Measurements from ENCODE around the gene DAB1. TPM values are rescaled to one million over a fixed set of nuclear protein-coding genes. Genes with fewer than 3 reads are reported as not detected.

Gene DAB1
- total RNA-seq, 1 experiment from 2014 or later = not detected

DNA sequence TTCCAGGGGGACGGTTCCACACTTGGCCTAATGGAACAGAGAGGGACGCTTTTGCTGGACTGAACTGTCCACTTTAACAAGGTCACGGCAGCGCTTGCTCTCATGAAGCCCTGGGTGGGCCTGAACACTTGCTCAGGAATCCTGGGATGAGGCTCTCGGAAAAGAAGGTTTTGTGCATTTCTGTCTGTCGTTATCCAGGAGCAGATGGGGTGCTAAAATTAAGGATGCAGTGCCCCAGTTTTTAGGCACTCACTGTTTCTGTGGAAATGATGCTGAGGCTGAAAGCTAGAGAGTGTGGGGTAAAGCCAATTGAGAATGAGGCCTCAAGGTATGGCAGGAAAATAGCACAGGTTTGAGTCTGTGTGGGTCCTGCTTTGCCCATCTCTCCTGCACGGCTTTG is 111.0 kb downstream of the DAB1 start:
- H3K27ac ChIP-seq = no peak overlapping the region
- H3K4me1 ChIP-seq (replicated peaks) = no peaks in the 10 kb centered on the region
- 0 out of 2 replicates have a peak, but pooled peaks cover 4% of the 10 kb centered on the region for H3K27me3 ChIP-seq (replicated peaks)
- H3K4me3 ChIP-seq = no peak overlapping the region
- no peaks in the 10 kb centered on the region for H3K36me3 ChIP-seq
- no peak for DNase-seq (ENCODE audit: low read depth in 1 of 2, low spot score in 2 of 2)
- H3K9me3 ChIP-seq (replicated peaks) = no peaks in the 10 kb centered on the region

- Histone ChIP-seq H3K9me3 (replicated peaks) (no peaks in the 10 kb centered on the region), H3K4me1 (replicated peaks) (no peaks in the 10 kb centered on the region), H3K27ac (no peak overlapping the region), H3K4me3 (no peak overlapping the region), H3K36me3 (no peaks in the 10 kb centered on the region), H3K27me3 (replicated peaks) (0 out of 2 replicates have a peak, but pooled peaks cover 4% of the 10 kb centered on the region)
- DNase-seq (ENCODE audit: low read depth in 1 of 2, low spot score in 2 of 2) = no peak
These were observed 112.4 kb downstream of the DAB1 start for GRCh38 chr1:57311411-57311810.

DNA sequence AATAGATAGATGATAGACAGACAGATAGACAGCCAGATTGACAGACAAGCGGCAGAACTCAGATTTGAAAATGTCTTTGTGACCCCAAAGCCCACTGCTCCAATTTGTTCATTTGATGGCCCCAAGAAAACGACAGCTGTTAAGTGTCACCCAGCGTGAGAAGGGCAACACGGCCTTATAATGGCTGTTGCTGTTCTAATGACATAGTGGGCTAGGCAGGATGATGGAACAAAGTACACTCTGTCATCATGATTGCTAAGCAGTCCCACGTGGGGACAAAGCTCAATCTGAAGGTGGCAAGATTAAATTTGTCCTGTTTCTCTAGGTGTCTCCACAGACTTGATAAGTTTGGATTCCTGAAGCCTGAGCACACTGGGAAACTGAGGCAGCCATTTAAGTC is 112.9 kb downstream of the DAB1 start:
- Histone ChIP-seq H3K4me1 (replicated peaks) (no peaks in the 10 kb centered on the region), H3K4me3 (no peak overlapping the region), H3K27ac (no peak overlapping the region), H3K27me3 (replicated peaks) (0 out of 2 replicates have a peak, but pooled peaks cover 4% of the 10 kb centered on the region), H3K9me3 (replicated peaks) (no peaks in the 10 kb centered on the region), H3K36me3 (no peaks in the 10 kb centered on the region)
- DNase-seq (ENCODE audit: low read depth in 1 of 2, low spot score in 2 of 2) = no peak

DNA sequence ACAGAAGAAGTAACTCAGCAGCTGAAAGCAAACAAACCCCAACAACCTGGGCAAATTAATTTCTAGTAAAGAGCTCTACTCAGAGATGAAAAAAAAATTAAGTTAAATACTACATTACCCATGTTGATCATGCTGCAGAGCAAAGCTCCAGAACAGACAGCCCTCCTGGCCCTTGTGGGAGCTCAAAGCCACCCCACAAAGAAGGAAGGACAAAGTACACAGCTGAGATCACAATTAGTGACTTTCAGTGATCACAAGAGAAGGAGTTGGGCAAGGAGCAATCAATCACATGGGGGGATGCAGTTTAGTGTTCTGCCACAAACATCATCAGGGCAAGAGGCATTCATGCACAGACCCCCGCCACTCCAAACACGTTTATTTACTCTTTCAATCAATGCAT is 114.2 kb downstream of the DAB1 start:
- H3K4me1 ChIP-seq (replicated peaks) = no peaks in the 10 kb centered on the region
- H3K27me3 ChIP-seq (replicated peaks) = 0 out of 2 replicates have a peak, but pooled peaks cover 4% of the 10 kb centered on the region
- DNase-seq (ENCODE audit: low read depth in 1 of 2, low spot score in 2 of 2) = no peak
- H3K27ac ChIP-seq = no peak overlapping the region
- no peaks in the 10 kb centered on the region for H3K36me3 ChIP-seq
- H3K4me3 ChIP-seq = no peak overlapping the region
- no peaks in the 10 kb centered on the region for H3K9me3 ChIP-seq (replicated peaks)

GRCh38 chr1:57307392-57308170 is 116.3 kb downstream of the DAB1 start:
- Histone ChIP-seq H3K27me3 (replicated peaks) (0 out of 2 replicates have a peak, but pooled peaks cover 4% of the 10 kb centered on the region), H3K27ac (no peak overlapping the region), H3K9me3 (replicated peaks) (no peaks in the 10 kb centered on the region), H3K4me1 (replicated peaks) (no peaks in the 10 kb centered on the region), H3K4me3 (no peak overlapping the region), H3K36me3 (no peaks in the 10 kb centered on the region)
- DNase-seq (ENCODE audit: low read depth in 1 of 2, low spot score in 2 of 2) = no peak

GRCh38 chr1:57304591-57304990 is 119.3 kb downstream of the DAB1 start:
- no peak for DNase-seq (ENCODE audit: low read depth in 1 of 2, low spot score in 2 of 2)
- Histone ChIP-seq H3K36me3 (no peaks in the 10 kb centered on the region), H3K9me3 (replicated peaks) (no peaks in the 10 kb centered on the region), H3K4me1 (replicated peaks) (no peaks in the 10 kb centered on the region), H3K4me3 (no peak overlapping the region), H3K27ac (no peak overlapping the region), H3K27me3 (replicated peaks) (no peaks in the 10 kb centered on the region)

DNA sequence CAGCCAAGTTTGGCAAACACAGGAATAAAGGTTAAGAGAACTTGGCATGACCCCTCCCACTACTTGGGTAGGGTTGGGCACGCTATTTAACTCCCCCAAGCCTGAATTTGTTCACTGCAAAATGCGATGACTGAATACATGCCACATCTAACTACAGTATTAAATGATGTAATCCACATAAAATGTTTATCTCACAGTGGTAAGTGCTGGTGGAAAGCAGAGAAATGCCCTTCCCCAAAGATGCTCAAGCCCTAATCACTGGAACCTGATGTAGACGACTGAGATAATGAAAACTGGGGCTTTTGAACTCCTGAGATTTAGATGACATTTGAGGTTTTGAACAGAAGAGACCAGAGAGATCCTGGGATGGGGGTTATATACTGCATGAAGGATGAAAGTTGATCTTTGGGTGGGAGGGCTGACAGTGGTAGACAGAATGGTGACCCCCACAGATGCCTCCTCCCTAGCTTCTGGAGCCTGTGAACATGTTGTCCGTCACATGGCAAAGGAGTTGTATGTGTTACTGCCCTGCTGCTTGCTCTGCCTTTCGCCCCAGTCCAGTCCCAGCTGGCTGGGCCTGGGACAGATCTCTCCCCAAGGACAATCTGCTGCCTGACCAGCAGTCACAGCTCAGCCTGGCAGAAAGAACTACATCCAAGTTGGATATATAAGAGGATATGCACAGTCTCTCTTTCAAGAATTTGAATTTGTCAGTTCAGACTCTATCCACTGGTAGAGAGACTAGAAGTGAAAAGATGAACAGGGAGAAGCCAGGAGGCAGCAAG is 120.9 kb downstream of the DAB1 start:
- H3K9me3 ChIP-seq (replicated peaks) = no peaks in the 10 kb centered on the region
- H3K4me3 ChIP-seq = no peak overlapping the region
- H3K36me3 ChIP-seq = no peaks in the 10 kb centered on the region
- H3K27ac ChIP-seq = no peak overlapping the region
- no peak for DNase-seq (ENCODE audit: low read depth in 1 of 2, low spot score in 2 of 2)
- no peaks in the 10 kb centered on the region for H3K27me3 ChIP-seq (replicated peaks)
- H3K4me1 ChIP-seq (replicated peaks) = no peaks in the 10 kb centered on the region

GRCh38 chr1:57300186-57300585 is 123.7 kb downstream of the DAB1 start:
- H3K9me3 ChIP-seq (replicated peaks) = no peaks in the 10 kb centered on the region
- no peak overlapping the region for H3K4me3 ChIP-seq
- H3K27me3 ChIP-seq (replicated peaks) = no peaks in the 10 kb centered on the region
- H3K36me3 ChIP-seq = no peaks in the 10 kb centered on the region
- H3K4me1 ChIP-seq (replicated peaks) = no peaks in the 10 kb centered on the region
- H3K27ac ChIP-seq = no peak overlapping the region
- no peak for DNase-seq (ENCODE audit: low read depth in 1 of 2, low spot score in 2 of 2)

GRCh38 chr1:57296726-57297250 is 127.1 kb downstream of the DAB1 start:
- H3K9me3 ChIP-seq (replicated peaks) = no peaks in the 10 kb centered on the region
- no peaks in the 10 kb centered on the region for H3K4me1 ChIP-seq (replicated peaks)
- no peak overlapping the region for H3K27ac ChIP-seq

GRCh38 chr1:57295326-57295725 is 128.5 kb downstream of the DAB1 start:
- Histone ChIP-seq H3K4me1 (replicated peaks) (no peaks in the 10 kb centered on the region), H3K36me3 (no peaks in the 10 kb centered on the region), H3K27ac (no peak overlapping the region), H3K4me3 (no peak overlapping the region), H3K27me3 (replicated peaks) (no peaks in the 10 kb centered on the region), H3K9me3 (replicated peaks) (no peaks in the 10 kb centered on the region)
- DNase-seq (ENCODE audit: low read depth in 1 of 2, low spot score in 2 of 2) = no peak

More at GRCh38 chr1:57296726-57297250, 127.1 kb downstream of the DAB1 start:
- no peak for DNase-seq (ENCODE audit: low read depth in 1 of 2, low spot score in 2 of 2)
- Histone ChIP-seq H3K4me3 (no peak overlapping the region), H3K27me3 (replicated peaks) (no peaks in the 10 kb centered on the region), H3K36me3 (no peaks in the 10 kb centered on the region)

- Histone ChIP-seq H3K36me3 (no peaks in the 10 kb centered on the region), H3K9me3 (replicated peaks) (no peaks in the 10 kb centered on the region), H3K4me1 (replicated peaks) (no peaks in the 10 kb centered on the region), H3K27ac (no peak overlapping the region), H3K27me3 (replicated peaks) (no peaks in the 10 kb centered on the region), H3K4me3 (no peak overlapping the region)
- DNase-seq (ENCODE audit: low read depth in 1 of 2, low spot score in 2 of 2) = no peak
These were observed 129.7 kb downstream of the DAB1 start for GRCh38 chr1:57294177-57294576.

GRCh38 chr1:57293214-57293613 is 130.6 kb downstream of the DAB1 start:
- DNase-seq (ENCODE audit: low read depth in 1 of 2, low spot score in 2 of 2) = no peak
- H3K36me3 ChIP-seq = no peaks in the 10 kb centered on the region
- H3K4me1 ChIP-seq (replicated peaks) = no peaks in the 10 kb centered on the region
- H3K27ac ChIP-seq = no peak overlapping the region
- H3K27me3 ChIP-seq (replicated peaks) = no peaks in the 10 kb centered on the region
- H3K9me3 ChIP-seq (replicated peaks) = no peaks in the 10 kb centered on the region
- H3K4me3 ChIP-seq = no peak overlapping the region

- Histone ChIP-seq H3K4me3 (no peak overlapping the region), H3K27me3 (replicated peaks) (0 out of 2 replicates have a peak, but pooled peaks cover 2% of the 10 kb centered on the region), H3K9me3 (replicated peaks) (no peaks in the 10 kb centered on the region), H3K36me3 (no peaks in the 10 kb centered on the region), H3K27ac (no peak overlapping the region), H3K4me1 (replicated peaks) (no peaks in the 10 kb centered on the region)
- DNase-seq (ENCODE audit: low read depth in 1 of 2, low spot score in 2 of 2) = no peak
These were observed 134.1 kb downstream of the DAB1 start for GRCh38 chr1:57289781-57290180.

GRCh38 chr1:57285992-57286391 is 137.9 kb downstream of the DAB1 start:
- H3K4me3 ChIP-seq = no peak overlapping the region
- DNase-seq (ENCODE audit: low read depth in 1 of 2, low spot score in 2 of 2) = no peak
- no peaks in the 10 kb centered on the region for H3K36me3 ChIP-seq
- no peaks in the 10 kb centered on the region for H3K4me1 ChIP-seq (replicated peaks)
- no peak overlapping the region for H3K27ac ChIP-seq
- H3K27me3 ChIP-seq (replicated peaks) = 0 out of 2 replicates have a peak, but pooled peaks cover 2% of the 10 kb centered on the region
- H3K9me3 ChIP-seq (replicated peaks) = no peaks in the 10 kb centered on the region
